Superior temporal gyrus (tissue), 1 donor: Measurements from ENCODE around the gene AKAP7.

Experiments used
- DNase-seq: peaks from one replicate; pipeline ENCODE4 v3.0.0-alpha.2; 2016; ENCODE audit errors: extremely low spot score

AKAP7 gene

DNA sequence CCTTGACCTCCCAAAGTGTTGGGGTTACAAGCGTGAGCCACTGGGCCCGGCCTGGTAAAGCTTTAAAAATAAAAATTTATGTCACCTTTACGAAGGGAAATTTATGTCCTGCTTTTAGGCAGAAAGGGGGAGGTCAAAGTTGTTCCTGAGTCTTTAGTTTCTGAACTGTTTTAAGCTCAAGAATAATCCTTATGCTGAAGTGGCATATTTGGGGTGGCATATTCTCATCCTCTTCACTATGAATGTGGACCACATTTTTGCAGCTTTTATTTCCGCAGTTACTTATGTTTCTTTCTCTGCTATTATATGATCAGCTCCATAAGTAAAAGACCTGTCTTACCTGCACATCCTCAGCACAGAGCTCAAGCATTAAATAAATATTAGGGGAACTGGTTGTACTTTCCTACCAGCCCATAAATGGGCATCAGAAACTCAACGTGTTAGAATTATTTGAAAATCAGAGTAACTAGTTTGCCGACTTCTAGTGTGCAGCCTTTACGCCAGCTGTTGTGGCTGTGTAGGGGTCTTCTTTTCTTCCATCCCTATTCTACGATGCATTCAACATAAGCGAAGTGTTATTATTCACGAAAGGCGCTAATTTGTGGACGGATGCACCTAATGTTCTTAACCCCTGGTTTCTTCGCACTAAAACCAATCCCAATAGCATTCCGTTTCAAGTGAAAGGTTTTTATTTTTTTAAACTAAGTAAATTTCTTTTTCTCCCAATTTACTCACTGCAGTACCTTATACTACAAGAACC, 867 bp upstream of the AKAP7 start:
- no peak for DNase-seq

DNA sequence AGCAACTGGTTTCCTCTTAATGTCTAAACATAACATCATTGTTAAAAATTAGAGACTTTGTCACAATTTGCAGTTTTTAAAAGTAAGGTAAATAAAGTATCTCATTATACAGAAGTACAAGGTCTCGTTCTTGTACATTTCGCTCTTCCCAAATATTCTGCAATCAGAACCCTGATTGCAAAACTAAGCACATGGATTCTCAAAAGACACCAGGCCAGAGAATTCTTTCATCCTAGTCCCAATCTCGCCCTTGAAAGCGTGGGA, 355 bp upstream of the AKAP7 start:
- peak; percentile 78 for DNase-seq

GRCh38 chr6:131136021-131136786, 937 bp downstream of the AKAP7 start:
- DNase-seq, result peak; percentile 79

- DNase-seq, result no peak
Measured at GRCh38 chr6:131139599-131139998, 4.3 kb downstream of the AKAP7 start.

DNA sequence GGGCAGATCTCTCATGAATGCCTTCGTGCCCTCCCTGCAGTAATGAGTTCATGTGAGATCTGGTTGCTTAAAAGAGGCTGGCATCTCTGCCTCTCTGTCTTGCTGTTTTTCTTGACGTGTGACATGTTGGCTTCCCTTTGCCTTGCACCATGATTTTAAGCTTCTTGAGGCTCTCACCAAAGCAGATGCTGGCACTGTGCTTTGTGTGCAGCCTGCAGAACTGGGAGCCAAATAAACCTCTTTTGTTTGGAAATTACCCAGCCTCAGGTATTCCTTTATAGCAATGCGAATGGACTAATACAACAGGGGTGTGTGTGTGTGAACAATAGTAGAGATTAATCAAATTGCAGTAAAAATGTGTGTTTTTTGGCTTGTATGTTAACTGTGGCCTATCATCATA, 8.1 kb downstream of the AKAP7 start:
- no peak for DNase-seq

DNA sequence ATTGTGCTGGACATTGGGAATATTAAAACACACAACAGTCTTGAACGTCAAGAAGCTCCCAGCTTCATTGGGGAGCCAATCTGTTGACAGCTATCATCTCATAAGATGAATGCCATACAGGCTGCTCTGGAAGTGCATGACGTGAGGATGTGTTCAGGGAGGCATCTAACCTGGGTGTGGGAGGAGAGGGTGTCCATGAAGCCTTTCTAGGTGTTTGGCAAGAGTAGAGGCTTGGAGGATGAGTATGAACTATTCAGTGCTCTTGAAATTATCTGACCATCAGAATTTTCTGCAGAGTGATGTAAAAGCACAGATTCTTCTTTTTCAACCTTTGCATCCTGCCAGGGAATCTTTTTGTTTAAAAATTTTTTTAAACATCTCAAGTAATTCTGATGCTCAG, 11.6 kb downstream of the AKAP7 start:
- DNase-seq, result no peak

DNA sequence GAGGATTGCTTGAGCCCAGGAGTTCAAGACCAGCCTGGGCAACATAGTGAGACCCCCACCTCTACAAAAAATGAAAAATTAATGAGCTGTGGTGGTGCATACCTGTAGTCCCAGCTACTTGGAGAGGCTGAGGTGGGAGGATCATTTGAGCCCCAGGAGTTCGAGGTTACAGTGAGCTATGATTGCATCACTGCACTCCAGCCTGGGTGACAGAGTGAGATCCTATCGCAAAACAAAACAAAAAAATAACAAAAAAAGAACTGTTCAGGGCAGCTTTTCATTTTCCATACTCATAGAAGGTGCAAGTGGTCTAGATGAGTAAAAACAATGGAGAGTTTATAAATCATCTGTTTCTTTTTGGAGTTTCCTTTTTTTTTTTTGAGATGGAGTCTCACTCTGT, 21.1 kb downstream of the AKAP7 start:
- DNase-seq, result no peak

DNA sequence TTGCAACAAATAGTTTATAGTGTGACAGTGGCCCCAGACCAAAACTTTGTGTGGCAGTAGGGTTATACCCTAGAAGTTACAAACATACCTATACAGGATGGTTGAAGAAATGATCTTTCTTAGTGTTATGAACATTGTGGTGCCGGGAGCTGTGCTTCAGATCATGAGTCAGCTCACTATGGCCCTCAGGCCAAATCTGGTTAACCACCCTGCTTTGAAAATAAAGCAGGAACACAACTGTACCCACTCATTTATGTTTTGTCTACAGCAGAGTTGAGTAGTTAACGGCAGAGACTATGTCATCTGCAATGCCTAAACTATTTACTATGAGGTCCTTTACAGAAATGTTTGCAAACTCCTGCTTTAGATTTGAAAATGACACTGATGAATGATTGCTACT, 24.3 kb downstream of the AKAP7 start:
- no peak for DNase-seq

GRCh38 chr6:131160254-131160758, 25.0 kb downstream of the AKAP7 start:
- DNase-seq, result no peak

- no peak for DNase-seq
Measured at GRCh38 chr6:131161987-131162386, 26.7 kb downstream of the AKAP7 start.

DNA sequence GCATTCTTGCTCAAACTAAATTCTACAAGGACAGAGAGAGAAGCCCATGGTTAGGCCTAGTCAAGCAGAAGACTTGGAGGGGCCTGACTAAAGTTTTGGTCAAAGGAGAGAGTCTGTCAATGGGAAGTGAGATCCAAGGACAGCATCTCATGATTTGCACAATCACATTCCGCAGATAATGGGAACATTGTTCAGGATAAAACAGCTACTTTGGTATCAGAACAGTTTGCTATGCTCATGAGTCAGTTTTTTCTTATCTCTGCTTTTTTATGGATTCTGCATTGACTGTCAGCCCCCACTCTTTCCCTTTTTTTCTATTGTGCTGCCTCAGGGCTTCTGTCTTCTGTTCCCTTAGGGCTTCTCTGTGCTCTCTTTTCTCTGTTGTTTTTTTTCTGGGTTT, 28.6 kb downstream of the AKAP7 start:
- peak; percentile 72 for DNase-seq

- no peak for DNase-seq
Measured at GRCh38 chr6:131164506-131164905, 29.2 kb downstream of the AKAP7 start.

DNA sequence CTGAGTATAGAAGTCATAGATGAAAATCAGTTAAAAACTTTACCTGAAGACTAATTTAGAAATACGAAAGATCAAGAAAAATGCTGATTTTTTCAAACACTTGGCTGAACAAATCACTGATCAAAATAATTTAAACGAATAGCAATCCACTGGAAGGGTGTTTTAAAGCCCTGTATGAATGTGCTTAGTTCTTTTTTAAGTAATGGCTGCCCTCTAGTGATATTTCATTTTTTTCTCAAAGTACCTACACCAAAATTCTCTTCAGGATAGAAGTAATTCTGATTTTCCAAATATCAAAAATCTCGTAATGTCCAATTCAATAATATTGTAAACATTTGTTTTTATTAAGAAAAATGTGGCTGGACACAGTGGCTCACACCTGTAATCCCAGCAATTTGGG, 32.5 kb downstream of the AKAP7 start:
- DNase-seq, result peak; percentile 76

- no peak for DNase-seq
Measured at GRCh38 chr6:131169613-131170012, 34.3 kb downstream of the AKAP7 start.

DNA sequence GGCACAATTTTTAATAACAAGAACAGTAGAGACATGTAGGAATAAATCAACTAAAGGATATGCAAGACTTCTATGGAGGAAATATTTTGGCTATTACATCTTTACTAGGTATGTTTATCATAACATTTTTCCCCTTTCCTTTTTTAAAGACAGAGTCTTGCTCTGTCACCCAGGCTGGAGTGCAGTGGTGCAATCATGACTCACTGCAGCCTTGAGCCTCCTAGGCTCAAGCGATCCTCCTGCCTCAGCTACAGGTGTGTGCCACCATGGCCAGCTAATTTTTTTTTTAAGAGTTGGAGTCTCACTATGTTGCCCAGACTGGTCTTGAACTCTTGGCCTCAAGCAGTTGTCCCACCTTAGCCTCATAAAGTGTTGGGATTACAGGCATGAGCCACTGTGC, 37.0 kb downstream of the AKAP7 start:
- DNase-seq, result no peak

- DNase-seq, result no peak
Measured at GRCh38 chr6:131173680-131174079, 38.4 kb downstream of the AKAP7 start.

- no peak for DNase-seq
Measured at GRCh38 chr6:131175564-131175963, 40.3 kb downstream of the AKAP7 start.

- no peak for DNase-seq
Measured at GRCh38 chr6:131177996-131178395, 42.7 kb downstream of the AKAP7 start.

GRCh38 chr6:131182991-131183425, 47.7 kb downstream of the AKAP7 start:
- DNase-seq, result peak; percentile 88

GRCh38 chr6:131183427-131184095, 48.3 kb downstream of the AKAP7 start:
- DNase-seq, result no peak

DNA sequence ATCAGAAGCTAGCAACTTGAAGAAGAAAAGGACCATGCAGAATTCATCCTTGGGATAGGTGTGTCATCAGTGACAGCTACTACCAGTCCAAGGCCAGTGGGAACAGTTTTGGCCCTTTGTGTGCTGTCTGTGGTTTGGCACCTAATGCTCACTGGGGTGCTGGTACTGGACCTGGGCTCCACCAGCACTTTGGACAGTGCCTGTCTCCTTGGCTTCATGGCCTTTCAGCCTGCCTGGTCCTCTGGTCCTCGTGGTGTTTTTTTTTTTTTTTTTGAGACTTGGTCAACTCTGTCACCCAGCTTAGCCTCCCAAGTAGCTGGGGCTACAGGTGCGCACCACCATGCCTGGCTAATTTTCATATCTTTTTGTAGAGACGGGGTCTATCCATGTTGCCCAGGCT, 56.3 kb downstream of the AKAP7 start:
- no peak for DNase-seq

GRCh38 chr6:131197716-131198115, 62.4 kb downstream of the AKAP7 start:
- DNase-seq, result no peak
